ENCODE measurements around the gene DHRS11.

DHRS11 gene

GRCh38 chr17:36616061-36617029 is 24.7 kb downstream of the DHRS11 start:
- DNase-seq, result no peak

GRCh38 chr17:36617773-36618172 is 26.1 kb downstream of the DHRS11 start:
- no peak for DNase-seq

- DNase-seq, result no peak
Observed at GRCh38 chr17:36623281-36623680, 31.6 kb downstream of the DHRS11 start.

GRCh38 chr17:36625188-36625587 is 33.5 kb downstream of the DHRS11 start:
- DNase-seq, result no peak

GRCh38 chr17:36627101-36627500 is 35.4 kb downstream of the DHRS11 start:
- DNase-seq, result peak in 1 of 2 experiments; percentile 38

GRCh38 chr17:36628576-36628975 is 36.9 kb downstream of the DHRS11 start:
- DNase-seq, result no peak

GRCh38 chr17:36629252-36629847 is 37.7 kb downstream of the DHRS11 start:
- DNase-seq, result peak; percentile 37 to 84

- DNase-seq, result peak in 1 of 2 experiments; percentile 52
Observed at GRCh38 chr17:36629970-36630502, 38.4 kb downstream of the DHRS11 start.

- no peak for DNase-seq
Observed at GRCh38 chr17:36631022-36631421, 39.3 kb downstream of the DHRS11 start.

- DNase-seq, result peak in 1 of 2 experiments; percentile 18
Observed at GRCh38 chr17:36632916-36633771, 41.5 kb downstream of the DHRS11 start.

- no peak for DNase-seq
Observed at GRCh38 chr17:36640346-36640745, 48.7 kb downstream of the DHRS11 start.

- DNase-seq, result no peak
Observed at GRCh38 chr17:36640836-36641235, 49.2 kb downstream of the DHRS11 start.

GRCh38 chr17:36641331-36641876 is 49.7 kb downstream of the DHRS11 start:
- no peak for DNase-seq

GRCh38 chr17:36641877-36642845 is 50.5 kb downstream of the DHRS11 start:
- peak in 1 of 2 experiments; percentile 59 for DNase-seq

GRCh38 chr17:36643086-36643685 is 51.5 kb downstream of the DHRS11 start:
- DNase-seq, result no peak

GRCh38 chr17:36645422-36645821 is 53.7 kb downstream of the DHRS11 start:
- DNase-seq, result no peak

- DNase-seq, result peak in 1 of 2 experiments; percentile 33
Observed at GRCh38 chr17:36647636-36648035, 56.0 kb downstream of the DHRS11 start.

GRCh38 chr17:36650096-36650775 is 58.6 kb downstream of the DHRS11 start:
- DNase-seq, result peak; percentile 14 to 55

Measured in NCI-H526 (cell line).